Liver (tissue), 9 donors: ENCODE data around the gene EIF4E. TPM values are rescaled to one million over a fixed set of nuclear protein-coding genes. Genes with fewer than 3 reads are reported as not detected.
"Not testable (repeated sequence)": the region's sequence is repeated elsewhere in the genome, so short reads cannot be mapped to it uniquely, and the experiment has no call there.

Experiments
- DNase-seq: peaks from one replicate; pipeline ENCODE4 v3.0.0-alpha.2; 2017; ENCODE audit warnings: low spot score
- H3K27ac ChIP-seq, 2 donors: one replicate each; pipeline ENCODE4 v1.7.0; 2013; ENCODE audit warnings: inconsistent platforms in 2 of 2, low read length in 2 of 2, control low read depth in 1 of 2, low read depth in 1 of 2, mild to moderate bottlenecking in 1 of 2
- H3K27me3 ChIP-seq, 4 donors: one replicate each; pipeline versions ENCODE4 v1.6.1 to v1.7.0; 2013; ENCODE audit warnings: low read length in 3 of 4, inconsistent platforms in 1 of 4, mild to moderate bottlenecking in 1 of 4, moderate library complexity in 1 of 4; ENCODE audit not compliant: control insufficient read depth in 4 of 4, insufficient read depth in 4 of 4
- H3K36me3 ChIP-seq, 4 donors: one replicate each; pipeline versions ENCODE4 v1.6.1 to v1.7.0; 2013; ENCODE audit warnings: low read length in 3 of 4, mild to moderate bottlenecking in 3 of 4, low read depth in 1 of 4, moderate library complexity in 1 of 4; ENCODE audit not compliant: control insufficient read depth in 4 of 4, insufficient read depth in 3 of 4
- H3K4me1 ChIP-seq, 4 donors: one replicate each; pipeline versions ENCODE4 v1.6.1 to v1.7.0; 2013; ENCODE audit warnings: low read length in 3 of 4, mild to moderate bottlenecking in 3 of 4, moderate library complexity in 1 of 4; ENCODE audit not compliant: control insufficient read depth in 4 of 4, insufficient read depth in 4 of 4
- H3K4me3 ChIP-seq, 3 donors: one replicate each; pipeline versions ENCODE4 v1.6.1 to v1.7.0; 2013; ENCODE audit warnings: low read length in 3 of 3, control low read depth in 1 of 3, low read depth in 1 of 3, mild to moderate bottlenecking in 1 of 3
- H3K9ac ChIP-seq, 2 donors: one replicate each; pipeline ENCODE4 v1.7.0; 2013; ENCODE audit warnings: low read length in 2 of 2, mild to moderate bottlenecking in 2 of 2, moderate library complexity in 2 of 2, control low read depth in 1 of 2, low read depth in 1 of 2
- H3K9me3 ChIP-seq, 4 donors: one replicate each; pipeline versions ENCODE4 v1.6.1 to v1.7.0; 2013; ENCODE audit warnings: low read length in 3 of 4; ENCODE audit not compliant: control insufficient read depth in 4 of 4
- EGR1 ChIP-seq, 2 donors: IDR thresholded peaks; 2 replicates each; pipeline ENCODE4 v1.6.1; 2016 to 2018; ENCODE audit warnings: antibody characterized with exemption in 2 of 2, low read depth in 2 of 2
- FOXA1 ChIP-seq: IDR thresholded peaks from 2 replicates; pipeline ENCODE4 v1.6.1; 2016; ENCODE audit warnings: antibody characterized with exemption
- FOXA2 ChIP-seq: IDR thresholded peaks from 2 replicates; pipeline ENCODE4 v1.6.1; 2016; ENCODE audit warnings: antibody characterized with exemption
- GABPA ChIP-seq, 2 donors: IDR thresholded peaks in 1 of 2; conservative IDR thresholded peaks in 1 of 2; 2 replicates each; pipeline ENCODE4 v1.6.1; 2016; ENCODE audit warnings: antibody characterized with exemption in 2 of 2, mild to moderate bottlenecking in 1 of 2, moderate library complexity in 1 of 2
- HNF4A ChIP-seq, 2 donors: conservative IDR thresholded peaks; 2 replicates each; pipeline ENCODE4 v1.6.1; 2016; ENCODE audit warnings: antibody characterized with exemption in 2 of 2, mild to moderate bottlenecking in 2 of 2
- HNF4G ChIP-seq: IDR thresholded peaks from 2 replicates; pipeline ENCODE4 v1.6.1; 2016; ENCODE audit warnings: antibody characterized with exemption
- NR2F2 ChIP-seq: IDR thresholded peaks from 2 replicates; pipeline ENCODE4 v1.6.1; 2016; ENCODE audit warnings: antibody characterized with exemption
- RAD21 ChIP-seq, 2 donors: IDR thresholded peaks; 2 replicates each; pipeline ENCODE4 v1.6.1; 2016; ENCODE audit warnings: antibody characterized with exemption in 2 of 2, mild to moderate bottlenecking in 2 of 2
- RXRA ChIP-seq, 2 donors: IDR thresholded peaks; 2 replicates each; pipeline ENCODE4 v1.6.1; 2017 to 2018; ENCODE audit warnings: antibody characterized with exemption in 2 of 2, mild to moderate bottlenecking in 1 of 2
- SP1 ChIP-seq: IDR thresholded peaks from 2 replicates; pipeline ENCODE4 v1.6.1; 2018; ENCODE audit warnings: antibody characterized with exemption, mild to moderate bottlenecking
- YY1 ChIP-seq: IDR thresholded peaks from 2 replicates; pipeline ENCODE4 v1.6.1; 2016; ENCODE audit warnings: antibody characterized with exemption, mild to moderate bottlenecking
- WGBS: extraction: QIAGEN DNeasy Blood & Tissue Kit; methylation state at CpG from one replicate; pipeline ENCODE4 v1.1.7; 2013; 5-methylcytosine and 5-hydroxymethylcytosine counted together
- polyA plus RNA-seq, 2 donors: library from polyadenylated mRNA; stranded (reverse) in 1 of 2; unstranded in 1 of 2; fragments of 200-250 nt in 1 of 2; fragments of >200 nt in 1 of 2; fragmentation: Nextera tagmentation in 1 of 2; extraction: Ambion mirVana in 1 of 2; gene quantifications; one replicate each; pipeline versions ENCODE4 v1.2.1 to v1.2.3, GENCODE V29; 2013 to 2015
- total RNA-seq, 2 donors: library from RNA; depleted of rRNA; stranded (reverse); fragments of >200 nt; gene quantifications; one replicate each; pipeline ENCODE4 v1.2.3, GENCODE V29; 2014
- TF ChIP-seq, protein P1 (sequence below): fragments of 150-350 bp; IDR thresholded peaks from 2 replicates; pipeline ENCODE4 v1.5.1; 2017; ENCODE audit warnings: improper control_type of control experiment, low read depth, low read length; ENCODE audit not compliant: missing input control
- TF ChIP-seq, protein P2 (sequence below): IDR thresholded peaks from 2 replicates; pipeline ENCODE4 v1.6.1; 2016; ENCODE audit warnings: antibody characterized with exemption
- TF ChIP-seq, protein P3 (sequence below): IDR thresholded peaks from 2 replicates; pipeline ENCODE4 v1.6.1; 2016; ENCODE audit warnings: antibody characterized with exemption
- TF ChIP-seq, protein P4 (sequence below): IDR thresholded peaks from 2 replicates; pipeline ENCODE4 v1.6.1; 2016; ENCODE audit warnings: antibody characterized with exemption
- TF ChIP-seq, protein P5 (sequence below): IDR thresholded peaks from 2 replicates; pipeline ENCODE4 v1.6.1; 2016; ENCODE audit warnings: antibody characterized with exemption, mild to moderate bottlenecking
- donor health status: healthy.
- donor health status: healthy.
- donor health status: healthy.
- donor health status: healthy.
- donor health status: healthy.

EIF4E gene
- total and polyA plus RNA-seq, 4 donors, result 32.0 to 64.6 (median 52.2) TPM

DNA sequence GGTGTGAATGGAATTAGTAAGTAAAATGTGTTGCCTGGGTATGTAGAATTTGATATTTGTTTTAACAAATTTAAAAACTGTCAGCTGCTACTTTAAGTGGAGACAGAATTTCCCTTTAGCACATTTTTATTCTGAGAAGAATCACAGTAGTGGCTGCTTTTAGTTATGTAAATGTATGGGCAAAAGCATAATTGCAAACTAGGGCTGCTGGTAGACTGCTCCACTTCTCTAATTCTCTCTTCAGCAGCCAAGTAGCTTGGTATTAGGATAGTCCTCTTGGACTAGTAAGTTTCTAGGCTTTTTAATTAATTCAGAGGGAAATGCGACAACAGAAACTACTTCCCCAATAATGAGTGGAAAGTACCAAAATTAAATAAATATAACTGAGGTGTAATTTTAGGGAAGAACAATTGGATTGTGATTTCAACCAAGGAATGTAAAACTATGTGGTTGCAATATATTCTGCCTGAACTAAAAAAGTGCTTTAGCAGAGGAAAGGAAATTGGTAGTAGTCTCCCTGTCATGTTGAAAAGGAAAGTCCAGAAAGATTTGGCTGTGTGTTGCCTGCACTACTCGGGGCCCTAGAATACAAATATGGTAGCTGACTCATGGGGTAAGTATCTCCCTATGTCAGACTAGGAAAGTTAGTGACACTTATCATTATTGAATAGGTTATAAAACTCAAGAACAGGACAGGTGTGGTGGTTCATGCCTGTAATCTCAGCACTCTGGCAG lies 9.2 kb upstream of the EIF4E start (continued):
- TF ChIP-seq, protein P1, sequence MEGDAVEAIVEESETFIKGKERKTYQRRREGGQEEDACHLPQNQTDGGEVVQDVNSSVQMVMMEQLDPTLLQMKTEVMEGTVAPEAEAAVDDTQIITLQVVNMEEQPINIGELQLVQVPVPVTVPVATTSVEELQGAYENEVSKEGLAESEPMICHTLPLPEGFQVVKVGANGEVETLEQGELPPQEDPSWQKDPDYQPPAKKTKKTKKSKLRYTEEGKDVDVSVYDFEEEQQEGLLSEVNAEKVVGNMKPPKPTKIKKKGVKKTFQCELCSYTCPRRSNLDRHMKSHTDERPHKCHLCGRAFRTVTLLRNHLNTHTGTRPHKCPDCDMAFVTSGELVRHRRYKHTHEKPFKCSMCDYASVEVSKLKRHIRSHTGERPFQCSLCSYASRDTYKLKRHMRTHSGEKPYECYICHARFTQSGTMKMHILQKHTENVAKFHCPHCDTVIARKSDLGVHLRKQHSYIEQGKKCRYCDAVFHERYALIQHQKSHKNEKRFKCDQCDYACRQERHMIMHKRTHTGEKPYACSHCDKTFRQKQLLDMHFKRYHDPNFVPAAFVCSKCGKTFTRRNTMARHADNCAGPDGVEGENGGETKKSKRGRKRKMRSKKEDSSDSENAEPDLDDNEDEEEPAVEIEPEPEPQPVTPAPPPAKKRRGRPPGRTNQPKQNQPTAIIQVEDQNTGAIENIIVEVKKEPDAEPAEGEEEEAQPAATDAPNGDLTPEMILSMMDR, result no peak
- TF ChIP-seq RAD21 (IDR thresholded peaks at IDR 0.05) (no peak), SP1 (no peak), RXRA (IDR thresholded peaks at IDR 0.05) (no peak)

DNA sequence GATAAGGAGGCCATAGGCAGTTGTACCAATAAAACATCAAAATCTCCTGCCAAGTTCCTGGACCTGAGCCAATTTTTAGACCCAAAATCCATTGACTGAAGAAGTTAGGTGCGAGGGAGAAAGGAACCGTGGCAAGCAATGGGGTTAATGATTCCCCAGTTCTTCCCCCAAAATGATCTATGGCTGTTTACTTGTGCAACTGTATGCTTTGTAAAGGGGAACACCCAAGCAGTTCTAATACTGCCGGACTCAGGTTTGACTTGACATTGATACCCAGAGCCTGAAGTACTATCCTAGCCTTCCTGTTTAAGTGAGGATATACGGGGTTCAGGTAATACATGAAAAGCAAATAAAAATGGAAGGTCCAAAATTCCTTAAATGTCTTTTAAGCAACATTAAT lies 6.7 kb upstream of the EIF4E start:
- Histone ChIP-seq H3K27me3 (no peaks in the 10 kb centered on the region), H3K4me1 (peaks cover 0 to 1% (median 0%) of the 10 kb centered on the region in 4 donors), H3K9ac (no peak overlapping the region), H3K27ac (no peak overlapping the region), H3K9me3 (no peaks in the 10 kb centered on the region), H3K4me3 (no peak overlapping the region), H3K36me3 (no peaks in the 10 kb centered on the region)
- TF ChIP-seq FOXA1 (no peak), EGR1 (IDR thresholded peaks at IDR 0.05; ENCODE audit: low read depth in 2 of 2) (no peak), YY1 (no peak), HNF4G (no peak), RAD21 (IDR thresholded peaks at IDR 0.05) (no peak), GABPA (IDR thresholded peaks at IDR 0.05 in 1 of 2, conservative IDR thresholded peaks at IDR 0.05 in 1 of 2) (no peak), RXRA (IDR thresholded peaks at IDR 0.05) (no peak), FOXA2 (no peak), HNF4A (conservative IDR thresholded peaks at IDR 0.05) (no peak), NR2F2 (no peak)
- TF ChIP-seq, protein P2, sequence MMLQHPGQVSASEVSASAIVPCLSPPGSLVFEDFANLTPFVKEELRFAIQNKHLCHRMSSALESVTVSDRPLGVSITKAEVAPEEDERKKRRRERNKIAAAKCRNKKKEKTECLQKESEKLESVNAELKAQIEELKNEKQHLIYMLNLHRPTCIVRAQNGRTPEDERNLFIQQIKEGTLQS, result no peak
- TF ChIP-seq, protein P3, sequence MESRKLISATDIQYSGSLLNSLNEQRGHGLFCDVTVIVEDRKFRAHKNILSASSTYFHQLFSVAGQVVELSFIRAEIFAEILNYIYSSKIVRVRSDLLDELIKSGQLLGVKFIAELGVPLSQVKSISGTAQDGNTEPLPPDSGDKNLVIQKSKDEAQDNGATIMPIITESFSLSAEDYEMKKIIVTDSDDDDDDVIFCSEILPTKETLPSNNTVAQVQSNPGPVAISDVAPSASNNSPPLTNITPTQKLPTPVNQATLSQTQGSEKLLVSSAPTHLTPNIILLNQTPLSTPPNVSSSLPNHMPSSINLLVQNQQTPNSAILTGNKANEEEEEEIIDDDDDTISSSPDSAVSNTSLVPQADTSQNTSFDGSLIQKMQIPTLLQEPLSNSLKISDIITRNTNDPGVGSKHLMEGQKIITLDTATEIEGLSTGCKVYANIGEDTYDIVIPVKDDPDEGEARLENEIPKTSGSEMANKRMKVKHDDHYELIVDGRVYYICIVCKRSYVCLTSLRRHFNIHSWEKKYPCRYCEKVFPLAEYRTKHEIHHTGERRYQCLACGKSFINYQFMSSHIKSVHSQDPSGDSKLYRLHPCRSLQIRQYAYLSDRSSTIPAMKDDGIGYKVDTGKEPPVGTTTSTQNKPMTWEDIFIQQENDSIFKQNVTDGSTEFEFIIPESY, result no peak
- TF ChIP-seq, protein P4, sequence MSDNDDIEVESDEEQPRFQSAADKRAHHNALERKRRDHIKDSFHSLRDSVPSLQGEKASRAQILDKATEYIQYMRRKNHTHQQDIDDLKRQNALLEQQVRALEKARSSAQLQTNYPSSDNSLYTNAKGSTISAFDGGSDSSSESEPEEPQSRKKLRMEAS, result no peak
- TF ChIP-seq, protein P5, sequence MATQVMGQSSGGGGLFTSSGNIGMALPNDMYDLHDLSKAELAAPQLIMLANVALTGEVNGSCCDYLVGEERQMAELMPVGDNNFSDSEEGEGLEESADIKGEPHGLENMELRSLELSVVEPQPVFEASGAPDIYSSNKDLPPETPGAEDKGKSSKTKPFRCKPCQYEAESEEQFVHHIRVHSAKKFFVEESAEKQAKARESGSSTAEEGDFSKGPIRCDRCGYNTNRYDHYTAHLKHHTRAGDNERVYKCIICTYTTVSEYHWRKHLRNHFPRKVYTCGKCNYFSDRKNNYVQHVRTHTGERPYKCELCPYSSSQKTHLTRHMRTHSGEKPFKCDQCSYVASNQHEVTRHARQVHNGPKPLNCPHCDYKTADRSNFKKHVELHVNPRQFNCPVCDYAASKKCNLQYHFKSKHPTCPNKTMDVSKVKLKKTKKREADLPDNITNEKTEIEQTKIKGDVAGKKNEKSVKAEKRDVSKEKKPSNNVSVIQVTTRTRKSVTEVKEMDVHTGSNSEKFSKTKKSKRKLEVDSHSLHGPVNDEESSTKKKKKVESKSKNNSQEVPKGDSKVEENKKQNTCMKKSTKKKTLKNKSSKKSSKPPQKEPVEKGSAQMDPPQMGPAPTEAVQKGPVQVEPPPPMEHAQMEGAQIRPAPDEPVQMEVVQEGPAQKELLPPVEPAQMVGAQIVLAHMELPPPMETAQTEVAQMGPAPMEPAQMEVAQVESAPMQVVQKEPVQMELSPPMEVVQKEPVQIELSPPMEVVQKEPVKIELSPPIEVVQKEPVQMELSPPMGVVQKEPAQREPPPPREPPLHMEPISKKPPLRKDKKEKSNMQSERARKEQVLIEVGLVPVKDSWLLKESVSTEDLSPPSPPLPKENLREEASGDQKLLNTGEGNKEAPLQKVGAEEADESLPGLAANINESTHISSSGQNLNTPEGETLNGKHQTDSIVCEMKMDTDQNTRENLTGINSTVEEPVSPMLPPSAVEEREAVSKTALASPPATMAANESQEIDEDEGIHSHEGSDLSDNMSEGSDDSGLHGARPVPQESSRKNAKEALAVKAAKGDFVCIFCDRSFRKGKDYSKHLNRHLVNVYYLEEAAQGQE, result no peak
- DNase-seq, result no peak
- WGBS, result 68% methylated on average over 4 of the region's 4 CpGs

DNA sequence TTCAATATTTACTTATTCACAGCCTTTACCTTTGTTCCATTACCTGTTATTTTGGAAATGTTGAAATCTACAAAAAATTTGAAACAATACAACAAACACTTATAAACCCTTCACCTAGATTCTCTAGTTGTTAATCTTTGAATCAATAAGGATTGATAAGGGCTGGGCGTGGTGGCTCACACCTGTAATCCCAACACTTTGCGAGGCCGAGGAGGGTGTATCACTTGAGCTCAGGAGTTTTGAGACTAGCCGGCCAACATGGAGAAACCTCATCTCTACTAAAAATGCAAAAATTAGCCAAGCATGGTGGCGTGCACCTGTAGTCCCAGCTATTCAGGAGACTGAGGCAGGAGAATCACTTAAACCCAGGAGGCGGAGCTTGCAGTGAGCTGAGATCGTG lies 5.9 kb upstream of the EIF4E start:
- H3K9me3 ChIP-seq, H3K27me3 ChIP-seq, H3K4me1 ChIP-seq, H3K9ac ChIP-seq, H3K27ac ChIP-seq, H3K4me3 ChIP-seq, DNase-seq, H3K36me3 ChIP-seq: not testable (repeated sequence)
- WGBS, result 85% methylated on average over 7 of the region's 7 CpGs
